Measurements from ENCODE around the gene IGSF21.

The IGSF21 gene

GRCh38 chr1:18205319-18205718 lies 97.7 kb downstream of the IGSF21 start:
- no peak for DNase-seq (ENCODE audit: low read depth in 3 of 3)

DNA sequence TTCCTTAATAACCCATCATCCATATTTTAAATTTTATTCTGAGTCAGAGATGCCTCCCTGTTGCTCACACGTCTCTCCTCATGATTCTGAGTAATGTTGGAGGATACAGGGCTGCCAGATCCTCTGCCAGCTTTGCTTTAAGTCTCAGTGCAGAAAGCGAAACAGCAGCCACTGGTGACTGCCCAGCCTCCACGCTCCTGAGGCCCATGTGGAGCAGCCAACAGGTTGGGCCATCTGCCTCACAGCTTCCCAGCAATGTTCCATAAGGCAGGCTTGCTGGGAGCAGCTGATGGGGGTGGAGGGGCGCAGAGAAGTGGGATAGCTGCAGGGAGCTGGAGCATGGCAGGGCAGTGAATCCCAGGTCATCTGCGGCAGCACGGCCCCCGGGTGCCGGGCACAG lies 104.2 kb downstream of the IGSF21 start:
- DNase-seq (ENCODE audit: low read depth in 3 of 3) = no peak

DNA sequence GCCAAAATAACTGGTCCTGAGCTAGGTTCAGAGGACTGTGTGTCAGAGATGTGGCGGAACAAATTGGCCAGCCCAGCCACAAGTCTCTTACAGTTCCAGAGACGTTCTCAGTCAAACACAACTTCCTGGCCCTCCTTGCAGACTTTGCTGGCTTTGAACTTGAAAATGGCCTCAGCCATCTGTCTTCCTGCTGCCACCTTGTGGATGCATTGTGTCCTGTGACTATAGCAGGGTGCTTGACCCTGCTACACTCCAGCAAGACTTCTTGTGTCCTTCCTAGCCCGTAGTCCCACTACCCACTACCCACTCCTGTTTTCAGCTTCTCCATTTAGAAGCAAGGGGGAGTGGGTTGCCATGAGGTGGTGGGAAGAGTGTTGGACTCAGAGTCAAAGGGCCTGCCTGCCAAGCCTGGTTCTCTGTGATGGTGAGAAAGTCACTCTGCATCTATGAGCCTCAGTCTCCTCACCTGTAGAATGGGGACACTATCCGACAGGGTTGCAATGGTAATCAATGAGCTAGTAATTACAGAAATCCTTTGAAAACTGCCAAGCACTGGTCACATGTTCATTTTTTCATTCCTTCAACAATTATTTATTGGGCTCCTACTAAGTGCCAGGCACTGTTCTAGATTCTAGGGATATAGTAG lies 109.9 kb downstream of the IGSF21 start:
- DNase-seq (ENCODE audit: low read depth in 3 of 3) = peak in 1 of 3 experiments; percentile 2

DNA sequence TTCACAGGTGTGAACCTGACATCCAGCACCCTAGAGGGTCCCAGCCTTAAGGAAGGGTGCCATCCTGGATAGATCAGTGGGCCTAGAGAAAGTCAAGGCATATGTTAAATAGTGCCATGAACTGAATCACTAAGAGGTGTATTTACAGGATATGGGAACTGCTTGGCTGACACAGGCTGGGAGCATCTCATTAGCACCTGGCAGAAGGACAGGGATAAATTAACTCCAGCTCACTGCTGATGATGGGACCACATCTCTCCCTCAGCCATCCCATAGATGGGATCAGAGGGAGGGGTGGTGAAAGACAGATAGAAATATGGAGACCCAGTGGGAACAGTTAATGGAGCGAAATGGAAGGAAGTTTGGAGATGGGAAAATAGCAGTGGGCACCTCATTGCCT lies 122.0 kb downstream of the IGSF21 start:
- no peak for DNase-seq (ENCODE audit: low read depth in 3 of 3)

DNA sequence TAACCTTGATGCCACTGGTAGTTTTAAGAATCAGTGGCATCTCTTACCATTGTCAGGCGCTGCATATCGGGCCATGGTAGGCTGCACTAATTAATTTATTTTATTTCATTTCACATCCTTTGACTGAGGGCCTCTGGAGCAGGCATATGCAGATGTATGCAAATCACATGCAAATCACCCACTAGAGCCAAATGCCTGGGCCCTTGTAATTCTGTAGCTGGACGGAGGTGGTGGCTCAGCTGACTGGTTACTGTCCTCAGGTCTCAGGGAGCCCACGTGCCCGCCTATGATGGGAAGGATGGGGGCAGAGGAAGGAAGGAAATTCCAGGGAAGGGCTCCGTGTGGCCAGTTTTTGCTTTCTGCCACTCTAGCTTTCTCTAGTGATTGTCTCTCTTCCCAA lies 122.7 kb downstream of the IGSF21 start:
- no peak for DNase-seq (ENCODE audit: low read depth in 3 of 3)

DNA sequence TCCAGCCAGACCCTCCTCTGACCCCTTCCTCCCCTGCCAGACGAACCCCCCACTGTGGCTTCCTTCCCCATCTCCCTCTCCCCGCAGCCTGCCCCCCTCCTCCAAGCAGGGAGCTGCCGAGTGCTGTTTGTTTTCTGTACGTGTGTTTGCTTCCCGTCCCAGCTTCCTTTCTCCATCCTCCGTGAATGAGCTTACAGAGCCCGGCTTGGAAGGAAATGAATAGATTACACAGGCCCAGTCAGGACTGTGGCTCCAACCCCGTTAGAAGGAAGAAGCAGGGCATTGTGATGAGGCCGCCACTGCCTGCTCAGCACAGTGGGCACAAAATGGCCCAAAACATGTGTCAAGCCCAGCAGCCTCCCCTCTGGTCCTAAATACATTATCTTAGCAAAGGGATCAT lies 123.2 kb downstream of the IGSF21 start:
- no peak for DNase-seq (ENCODE audit: low read depth in 3 of 3)

DNA sequence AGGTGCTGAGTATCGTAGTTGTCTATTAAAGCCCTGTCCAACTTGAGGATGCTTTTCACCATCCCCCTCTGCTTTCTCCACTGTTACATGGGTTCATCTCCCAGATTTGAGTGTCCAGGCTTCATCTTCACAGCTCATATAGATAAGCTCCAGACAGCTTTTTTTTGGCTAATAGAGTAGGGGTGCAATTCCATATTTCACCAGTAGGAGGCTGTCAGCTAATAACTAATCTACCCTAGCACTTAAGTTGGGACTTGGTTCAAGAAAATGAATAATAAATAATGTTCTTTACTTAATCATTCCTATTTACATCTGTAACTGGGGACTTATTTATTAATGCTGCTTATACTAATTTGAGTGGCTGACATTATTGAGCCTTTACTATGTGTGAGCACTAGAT lies 124.5 kb downstream of the IGSF21 start:
- DNase-seq (ENCODE audit: low read depth in 3 of 3) = no peak

DNA sequence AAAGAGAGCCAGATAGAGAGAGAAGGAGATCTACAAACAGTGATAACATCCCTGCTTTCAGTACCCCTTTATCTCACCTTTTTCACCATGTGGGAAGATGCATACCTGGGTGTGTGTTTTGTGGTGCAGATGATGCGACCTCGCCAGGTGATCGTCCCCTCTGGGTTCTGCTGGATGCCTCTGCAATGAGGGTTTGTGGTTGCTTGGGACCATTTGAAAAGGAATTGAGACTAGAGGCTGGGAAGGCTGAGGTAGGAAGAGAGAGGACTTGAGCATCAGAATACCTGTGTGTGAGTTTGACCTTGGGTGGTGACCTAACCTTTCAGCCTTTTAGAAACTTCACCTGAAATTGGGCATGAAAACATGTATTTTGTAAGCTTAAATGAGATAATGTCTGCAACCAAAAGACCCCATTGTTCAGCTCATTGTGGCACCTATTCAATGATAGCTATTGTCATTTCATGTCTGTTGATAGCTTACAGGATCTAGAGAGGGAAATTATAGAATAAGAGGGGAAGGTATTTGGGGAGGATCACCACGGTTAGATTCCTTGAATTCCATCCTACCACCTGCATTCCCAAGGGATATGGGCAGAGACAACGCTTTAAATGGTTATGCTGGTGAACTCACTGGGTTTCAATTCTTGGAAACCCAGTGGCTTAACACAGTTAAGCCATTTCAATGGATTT lies 125.7 kb downstream of the IGSF21 start:
- DNase-seq (ENCODE audit: low read depth in 3 of 3) = no peak

DNA sequence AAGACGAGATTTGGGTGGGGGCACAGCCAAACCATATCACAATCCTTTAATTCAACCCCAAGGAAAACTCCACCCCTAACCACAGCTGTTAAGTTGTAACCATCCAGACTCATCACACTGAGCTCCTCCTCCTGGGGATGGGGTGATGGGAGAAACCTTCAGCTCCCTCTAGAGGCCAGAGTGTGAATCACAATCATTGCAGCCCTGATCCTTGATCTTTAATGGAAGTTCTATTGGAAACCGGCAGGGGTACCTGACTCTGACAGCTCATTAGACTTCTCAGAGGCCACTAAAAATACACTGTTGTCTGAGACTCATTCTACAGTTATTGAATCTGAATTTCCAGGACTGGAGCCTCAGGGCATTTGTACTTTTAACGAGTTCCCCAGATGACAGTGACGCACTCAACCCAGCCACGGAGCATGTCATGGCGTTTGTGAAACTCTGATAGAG lies 127.2 kb downstream of the IGSF21 start:
- DNase-seq (ENCODE audit: low read depth in 3 of 3) = no peak

- no peak for DNase-seq (ENCODE audit: low read depth in 3 of 3)
These were observed 129.8 kb downstream of the IGSF21 start for GRCh38 chr1:18237371-18237770.

DNA sequence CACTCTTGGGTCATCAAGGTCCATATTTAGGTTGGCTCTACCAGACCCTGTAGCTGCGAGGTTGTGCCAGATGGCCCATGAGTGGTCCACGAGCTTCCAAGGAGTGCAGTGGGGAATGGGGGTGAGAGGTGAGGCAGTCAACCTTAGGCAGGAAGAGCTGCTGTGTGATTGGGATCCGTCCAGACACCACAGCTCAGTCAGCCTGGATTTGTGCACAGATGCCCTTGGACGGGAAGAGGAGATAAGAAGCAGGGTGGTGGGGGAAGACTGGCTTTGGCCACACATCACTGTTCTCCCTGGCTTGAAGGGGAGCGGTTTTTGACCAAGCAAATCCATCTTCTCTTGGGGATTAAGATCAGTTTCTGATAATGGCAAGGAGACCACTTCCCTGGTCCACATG lies 130.6 kb downstream of the IGSF21 start:
- DNase-seq (ENCODE audit: low read depth in 3 of 3) = no peak

DNA sequence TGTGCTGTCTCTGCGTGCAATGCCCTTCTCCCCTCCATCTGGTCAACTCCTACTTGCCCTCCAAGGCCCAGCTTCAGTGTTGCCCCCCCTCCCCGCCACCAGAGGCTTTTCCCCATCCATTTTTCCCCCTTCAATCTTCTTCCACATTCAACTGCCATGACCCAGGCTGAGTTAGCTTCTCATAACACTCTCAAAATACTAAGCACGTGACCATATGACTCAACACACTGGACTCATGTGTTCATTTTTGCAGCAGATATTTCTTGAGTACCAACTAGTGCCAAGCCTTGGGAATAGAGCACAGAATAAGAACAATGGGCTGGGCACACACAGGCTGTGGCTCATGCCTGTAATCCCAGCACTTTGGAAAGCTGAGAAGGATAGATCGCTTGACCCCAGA lies 132.1 kb downstream of the IGSF21 start:
- DNase-seq (ENCODE audit: low read depth in 3 of 3) = no peak

DNA sequence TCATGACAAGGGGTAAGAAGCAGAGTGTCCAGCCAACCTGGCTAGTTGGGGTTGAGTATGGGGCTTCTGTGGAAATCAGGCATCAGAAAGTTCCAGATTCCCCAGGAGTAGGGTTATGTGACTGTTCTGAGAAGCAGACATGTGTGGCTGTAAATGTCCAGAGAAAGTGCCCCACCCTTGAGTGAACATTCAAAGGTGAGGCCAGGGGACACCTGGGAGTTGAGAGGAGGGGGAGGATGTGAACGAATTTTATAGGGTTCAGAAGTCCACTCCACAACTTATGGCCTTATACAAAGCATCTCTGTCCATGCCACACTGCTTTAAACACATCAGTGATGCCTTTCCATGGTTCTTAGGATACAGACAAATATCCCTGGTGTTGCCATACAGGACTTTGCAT lies 133.3 kb downstream of the IGSF21 start:
- DNase-seq (ENCODE audit: low read depth in 3 of 3) = no peak

DNA sequence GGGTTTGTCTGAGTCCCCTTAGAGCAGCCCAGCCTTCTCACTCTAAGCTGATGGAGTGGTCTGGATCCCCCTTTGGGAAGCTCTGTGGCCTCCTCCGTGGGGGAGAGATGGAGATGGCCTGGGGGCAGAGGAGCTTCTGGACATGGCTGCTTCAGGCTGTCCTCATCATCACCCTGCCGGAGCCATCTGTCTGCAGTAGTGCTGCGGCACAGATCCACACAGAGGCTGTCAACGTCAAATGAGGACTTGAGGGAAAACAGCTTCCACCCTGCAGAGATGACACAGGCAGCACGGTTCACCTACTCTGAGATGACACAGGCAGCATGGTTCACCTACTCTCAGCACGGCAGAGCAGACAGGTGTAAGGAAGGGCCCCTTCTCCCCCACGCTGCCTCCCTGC lies 134.3 kb downstream of the IGSF21 start:
- DNase-seq (ENCODE audit: low read depth in 3 of 3) = no peak

DNA sequence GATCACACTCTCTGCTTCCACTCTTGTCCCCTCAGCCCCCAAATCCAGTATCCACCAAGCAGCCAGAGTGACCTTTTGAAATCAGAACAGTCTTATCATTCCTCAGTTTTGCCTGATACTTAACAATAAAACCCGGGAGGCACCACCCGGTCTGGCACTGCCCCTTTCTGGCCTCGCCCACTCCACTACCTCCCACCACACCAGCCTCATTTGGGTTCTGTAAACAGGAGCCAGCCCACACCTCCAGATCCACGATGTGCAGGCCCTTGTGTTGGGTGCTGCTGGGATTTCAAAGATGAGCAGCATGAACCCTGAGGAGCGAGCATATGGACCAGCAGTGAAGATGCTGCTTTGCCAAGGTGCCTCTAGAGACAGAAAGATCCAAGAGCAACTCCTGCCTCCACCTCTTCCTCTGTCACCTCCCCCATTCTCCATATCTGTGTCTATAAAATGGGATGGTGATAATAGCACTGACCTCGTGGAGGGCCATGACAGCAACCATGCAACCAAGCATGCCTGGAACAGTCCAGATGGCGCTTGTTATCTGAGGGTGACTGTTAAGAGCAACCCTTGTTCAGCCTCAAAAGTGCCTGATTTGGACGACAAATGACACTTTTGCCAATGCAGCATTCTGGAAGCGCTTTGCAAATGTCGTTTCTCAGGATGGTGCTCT lies 136.0 kb downstream of the IGSF21 start:
- DNase-seq (ENCODE audit: low read depth in 3 of 3) = no peak

- DNase-seq (ENCODE audit: low read depth in 3 of 3) = no peak
These were observed 137.2 kb downstream of the IGSF21 start for GRCh38 chr1:18244762-18245161.

DNA sequence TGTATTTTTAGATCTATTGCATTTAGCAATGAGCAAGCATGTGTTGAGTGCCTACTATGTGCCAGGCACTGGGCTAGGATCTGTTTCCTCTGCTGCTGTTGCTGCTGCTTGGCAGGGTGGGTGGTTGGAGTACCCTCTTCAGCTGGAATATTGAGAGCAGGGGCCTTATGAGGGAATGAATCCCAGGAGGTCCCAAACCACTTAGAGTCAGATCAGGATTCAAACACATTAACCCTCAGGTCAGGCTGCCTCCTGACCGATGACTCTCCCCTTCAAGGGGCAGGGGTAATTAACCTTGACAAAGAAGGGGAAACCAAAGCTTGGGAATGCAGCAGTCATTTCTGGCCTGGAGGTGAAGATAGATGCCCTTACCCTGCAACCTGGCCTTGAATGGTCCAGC lies 138.0 kb downstream of the IGSF21 start:
- DNase-seq (ENCODE audit: low read depth in 3 of 3) = no peak

DNA sequence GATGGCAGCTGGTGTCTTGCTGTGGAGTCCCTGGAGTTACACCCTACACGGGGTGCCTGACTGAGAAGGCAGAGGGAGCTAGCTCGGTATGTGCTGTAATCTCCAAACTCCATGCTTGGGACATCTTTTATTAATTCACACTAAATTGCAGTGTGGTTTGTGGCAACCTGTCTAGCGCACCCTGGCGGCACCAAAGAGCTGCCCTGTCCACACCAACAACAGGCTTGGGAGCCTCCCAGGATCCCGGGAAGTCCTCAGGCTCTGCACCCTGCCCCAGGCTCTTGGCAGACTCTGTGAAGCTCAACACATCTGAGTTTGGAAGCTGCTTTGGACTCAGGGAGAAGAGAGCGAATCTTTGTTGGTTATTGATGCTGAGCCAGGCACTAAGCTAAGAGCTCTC lies 138.9 kb downstream of the IGSF21 start:
- no peak for DNase-seq (ENCODE audit: low read depth in 3 of 3)

DNA sequence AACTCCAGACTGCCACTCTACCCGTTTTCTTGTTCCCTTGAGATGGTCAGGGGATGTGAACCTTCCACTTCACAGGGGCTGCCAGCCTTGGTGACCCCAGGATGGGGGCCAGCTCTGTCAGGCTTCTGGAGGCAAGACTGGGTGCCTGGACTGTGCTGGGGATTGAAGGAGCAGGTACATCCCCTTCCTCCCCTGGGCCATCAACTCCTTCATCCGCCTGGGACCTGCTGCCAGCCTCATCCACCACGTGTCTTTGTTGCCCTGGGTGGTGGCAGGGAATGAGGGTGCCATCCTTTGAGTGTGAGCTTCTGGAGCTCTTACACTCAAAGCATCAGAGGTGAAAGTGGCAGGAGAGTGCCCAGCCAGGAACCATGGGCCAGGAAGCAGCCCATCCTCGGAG lies 139.6 kb downstream of the IGSF21 start:
- DNase-seq (ENCODE audit: low read depth in 3 of 3) = no peak

- DNase-seq (ENCODE audit: low read depth in 3 of 3) = no peak
These were observed 142.0 kb downstream of the IGSF21 start for GRCh38 chr1:18249631-18250030.

DNA sequence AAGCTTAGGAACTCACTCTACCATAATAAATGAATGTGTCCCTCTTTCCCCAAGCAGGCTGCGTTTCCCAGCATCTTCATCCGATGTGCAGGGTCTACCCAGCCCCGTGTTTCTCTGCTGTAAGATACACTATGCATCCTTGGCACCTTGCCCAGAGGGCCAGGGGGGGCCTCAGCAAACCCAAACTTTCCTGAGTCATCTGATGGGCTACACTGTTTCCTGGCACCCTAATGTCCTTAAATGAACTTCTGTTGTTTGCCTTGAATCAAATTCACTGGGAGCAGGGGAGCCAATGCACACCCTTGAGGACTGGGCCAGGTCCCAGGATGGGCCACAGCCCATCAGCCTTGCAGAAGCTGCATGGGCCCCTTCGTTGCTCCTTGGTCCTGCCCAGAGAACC lies 145.5 kb downstream of the IGSF21 start:
- DNase-seq (ENCODE audit: low read depth in 3 of 3) = no peak

GRCh38 chr1:18256282-18257235 lies 149.0 kb downstream of the IGSF21 start:
- peak in 1 of 3 experiments; percentile 5 for DNase-seq (ENCODE audit: low read depth in 3 of 3)
